SIG-M5 (cell line): ENCODE results near the gene NUP50.

Source experiments
- DNase-seq: peaks from one replicate; lab custom pipeline; 2025; lab: John Stamatoyannopoulos, UW

The NUP50 gene, protein sequence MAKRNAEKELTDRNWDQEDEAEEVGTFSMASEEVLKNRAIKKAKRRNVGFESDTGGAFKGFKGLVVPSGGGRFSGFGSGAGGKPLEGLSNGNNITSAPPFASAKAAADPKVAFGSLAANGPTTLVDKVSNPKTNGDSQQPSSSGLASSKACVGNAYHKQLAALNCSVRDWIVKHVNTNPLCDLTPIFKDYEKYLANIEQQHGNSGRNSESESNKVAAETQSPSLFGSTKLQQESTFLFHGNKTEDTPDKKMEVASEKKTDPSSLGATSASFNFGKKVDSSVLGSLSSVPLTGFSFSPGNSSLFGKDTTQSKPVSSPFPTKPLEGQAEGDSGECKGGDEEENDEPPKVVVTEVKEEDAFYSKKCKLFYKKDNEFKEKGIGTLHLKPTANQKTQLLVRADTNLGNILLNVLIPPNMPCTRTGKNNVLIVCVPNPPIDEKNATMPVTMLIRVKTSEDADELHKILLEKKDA

DNA sequence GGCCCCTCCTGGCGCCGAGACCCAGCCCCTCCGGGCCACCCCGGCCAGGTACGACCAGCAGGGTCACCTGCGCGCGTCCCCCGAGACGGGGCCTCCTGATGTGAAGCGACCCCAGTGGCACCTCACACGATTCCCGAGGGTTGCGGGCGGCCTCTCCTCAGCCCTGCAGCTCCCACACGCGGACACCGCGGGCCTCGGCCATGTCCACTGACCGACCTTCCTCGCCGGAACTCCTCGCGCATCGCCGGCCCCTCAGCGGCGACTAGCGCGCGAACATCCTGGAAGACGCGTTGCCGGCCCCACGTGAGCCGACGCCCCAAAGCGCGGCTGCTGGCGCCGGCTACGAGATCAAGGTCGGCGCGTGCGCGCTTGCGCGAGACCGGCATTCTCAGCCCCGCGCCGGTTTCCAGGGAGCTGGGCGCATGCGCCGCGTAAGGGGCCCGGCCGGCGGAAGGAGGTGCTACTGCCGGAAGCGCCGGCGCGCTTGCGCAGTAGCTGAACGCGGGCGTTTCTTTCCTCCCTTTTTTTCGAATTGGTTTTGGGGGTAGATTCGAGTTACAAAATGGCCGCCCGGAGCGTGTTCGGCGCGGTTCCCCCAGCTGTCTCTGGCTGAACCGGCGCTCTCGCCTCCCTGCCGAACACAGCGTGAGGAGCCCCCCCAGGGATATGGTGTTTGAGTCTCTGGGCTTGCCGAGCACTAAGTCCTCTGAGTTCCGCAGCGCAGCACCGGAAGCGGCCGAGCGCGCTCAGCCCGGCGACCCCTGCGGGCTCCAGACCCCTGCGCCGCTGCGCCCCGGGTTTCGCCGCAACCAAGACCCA, at the start of gene NUP50:
NUP50 (plus strand) TSS at position 475 of the 819 bp plus-strand sequence. CDS start 4,253 bp downstream, outside the sequence.
- DNase-seq: peak; percentile 54

DNA sequence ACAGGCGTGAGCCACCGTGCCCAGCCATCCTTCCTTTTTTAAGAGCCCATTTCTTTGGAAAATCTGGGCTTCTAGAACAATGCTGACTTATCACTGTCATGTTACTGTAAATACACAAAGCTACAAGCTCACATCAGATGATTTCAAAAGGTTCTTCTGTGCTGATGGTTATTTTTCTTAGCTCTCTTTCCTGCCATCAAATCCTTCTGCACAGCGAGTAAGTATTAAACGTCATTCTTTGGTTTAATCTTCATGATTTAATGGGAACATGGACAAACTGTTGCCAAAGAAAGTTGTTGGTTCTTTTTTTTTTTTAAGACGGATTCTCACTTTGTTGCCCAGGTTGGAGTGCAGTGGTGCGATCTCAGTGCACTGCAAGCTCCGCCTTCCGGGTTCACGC, 43.3 kb upstream of the NUP50 start:
- DNase-seq: no peak

DNA sequence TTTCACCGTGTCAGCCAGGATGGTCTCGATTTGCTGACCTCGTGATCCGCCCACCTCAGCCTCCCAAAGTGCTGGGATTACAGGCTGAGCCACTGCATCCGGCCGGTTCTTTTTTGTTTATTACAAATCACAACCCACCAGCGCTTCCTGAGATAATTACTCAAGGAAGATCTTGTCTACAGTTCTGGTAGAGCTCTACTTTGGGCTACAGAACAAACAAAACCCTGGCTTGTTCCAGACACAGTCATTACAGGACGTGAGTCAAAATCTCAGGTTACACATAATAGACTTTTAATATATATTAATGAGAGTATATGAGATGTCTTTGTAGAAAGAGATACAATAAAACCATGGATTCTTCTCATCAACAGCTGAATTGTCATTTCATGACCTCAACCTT, 42.8 kb upstream of the NUP50 start:
- DNase-seq: no peak

DNA sequence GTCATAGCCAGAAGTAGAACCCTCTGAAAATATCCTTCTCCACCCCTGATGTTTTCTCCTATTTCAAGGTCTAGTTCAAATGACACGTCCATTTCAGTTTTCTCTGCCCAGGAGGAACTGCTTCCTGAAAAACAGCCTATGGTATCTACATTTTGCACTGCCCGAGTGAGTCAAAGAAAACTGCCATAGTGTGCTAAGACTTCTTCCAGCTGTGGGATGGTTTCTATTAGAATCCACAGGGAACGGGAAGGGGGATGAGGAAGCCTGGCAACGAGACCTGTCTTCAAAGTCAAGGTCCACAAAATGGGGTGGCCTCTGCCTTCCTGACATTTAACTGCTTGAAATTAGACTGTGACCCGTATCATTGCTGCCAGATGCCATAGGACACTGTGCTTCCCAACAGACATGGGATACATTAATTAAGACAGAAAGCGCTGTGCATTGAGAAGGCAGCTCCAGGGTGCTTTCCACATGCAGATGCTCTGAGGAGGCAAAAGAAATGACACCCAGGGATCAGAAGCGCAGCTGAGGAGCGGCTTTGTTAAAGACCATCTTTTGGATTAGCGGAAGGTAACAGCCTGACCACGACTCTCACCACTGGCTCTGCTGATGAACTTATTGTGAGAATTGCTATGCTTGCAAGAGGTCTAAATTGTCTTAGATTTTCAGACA, 39.4 kb upstream of the NUP50 start:
- DNase-seq: no peak

DNA sequence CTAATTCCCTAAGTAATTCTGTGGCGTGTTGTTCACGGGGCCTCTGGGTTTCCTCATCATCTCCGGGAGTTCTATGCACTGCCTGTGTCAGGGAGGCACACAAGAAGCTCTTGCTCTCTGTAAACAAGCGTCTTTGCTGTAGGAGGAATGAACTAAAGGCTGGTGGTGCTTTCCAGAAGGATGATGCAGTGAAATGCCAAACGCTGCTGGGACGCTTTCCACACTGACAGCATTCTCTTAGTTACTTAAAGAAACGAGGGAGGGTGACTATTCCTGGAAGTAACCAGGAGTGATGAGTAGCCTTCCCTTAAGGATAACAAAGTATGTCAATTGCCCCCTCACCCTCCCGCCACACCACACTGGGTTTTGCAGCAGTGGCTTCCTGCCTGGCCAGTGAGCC, 38.5 kb upstream of the NUP50 start:
- DNase-seq: no peak

DNA sequence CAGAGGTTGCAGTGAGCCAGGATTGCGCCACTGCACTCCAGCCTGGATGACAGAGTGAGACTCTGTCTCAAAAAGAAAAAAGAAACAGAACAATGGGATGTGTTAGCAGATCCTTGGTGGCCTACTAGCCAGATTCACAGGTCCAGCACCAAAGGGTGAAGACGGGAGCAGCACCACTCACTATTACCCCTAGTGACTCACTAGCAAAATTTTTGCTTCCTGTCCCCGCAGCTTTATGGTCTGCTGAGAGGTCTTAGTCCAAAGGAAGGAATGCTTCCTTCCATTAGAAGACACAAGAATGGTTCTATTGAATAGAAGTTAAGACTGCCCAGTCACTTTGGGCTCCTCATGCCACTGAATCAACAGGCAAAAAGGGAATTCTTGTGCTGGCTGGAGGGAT, 35.9 kb upstream of the NUP50 start:
- DNase-seq: no peak

DNA sequence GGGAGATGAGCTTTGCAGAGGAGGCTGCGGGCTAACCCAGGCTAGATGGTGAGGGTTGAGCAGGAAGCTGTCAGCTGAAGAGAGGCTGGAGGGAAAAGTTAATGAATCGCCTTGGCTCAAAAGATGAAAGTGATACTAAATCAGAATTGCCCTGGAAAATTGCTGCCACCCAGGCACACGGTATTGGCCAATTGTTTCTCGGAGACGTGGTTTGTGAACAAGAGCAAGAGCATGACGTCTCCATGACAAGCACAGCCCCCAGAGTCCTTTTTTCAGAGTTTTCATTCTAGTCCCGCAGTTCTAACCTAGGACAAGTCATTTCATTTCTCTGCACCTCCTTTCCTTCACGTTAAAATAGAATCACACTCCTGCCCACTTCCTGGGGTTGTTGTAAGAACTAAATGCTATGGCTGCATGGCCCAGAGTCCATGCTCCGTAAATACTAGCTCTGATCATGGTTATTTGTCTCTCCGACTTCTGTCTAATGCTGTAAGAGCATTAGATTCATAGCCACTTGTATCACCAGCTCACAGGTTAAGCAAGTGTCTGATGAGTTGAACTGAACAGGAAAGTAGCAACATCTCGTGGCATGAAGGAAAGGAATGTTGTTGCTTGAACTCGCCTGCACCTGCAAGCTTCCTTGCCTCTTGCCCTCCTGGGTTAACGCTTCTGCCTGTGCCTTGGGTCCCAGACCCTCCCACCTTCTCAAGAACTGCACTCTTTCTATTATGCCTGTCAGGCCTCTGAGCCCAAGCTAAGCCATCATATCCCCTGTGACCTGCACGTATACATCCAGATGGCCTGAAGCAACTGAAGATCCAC, 33.8 kb upstream of the NUP50 start:
- DNase-seq: no peak

DNA sequence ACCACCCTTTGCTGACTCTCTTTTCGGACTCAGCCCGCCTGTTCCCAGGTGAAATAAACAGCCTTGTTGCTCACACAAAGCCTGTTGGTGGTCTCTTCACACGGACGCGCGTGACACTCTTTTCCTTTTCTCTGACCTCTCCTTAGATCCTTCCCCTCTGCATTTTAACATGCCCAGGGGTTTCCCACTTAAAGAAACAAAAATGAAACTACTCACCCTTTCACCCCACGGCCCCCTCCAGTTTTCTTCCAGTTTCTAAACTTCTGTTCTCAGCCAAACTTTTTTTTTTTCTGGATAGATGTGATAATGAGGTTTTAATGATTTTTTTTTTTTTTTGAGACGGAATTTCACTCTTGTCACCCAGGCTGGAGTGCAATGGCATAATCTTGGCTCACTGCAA, 32.8 kb upstream of the NUP50 start:
- DNase-seq: no peak

DNA sequence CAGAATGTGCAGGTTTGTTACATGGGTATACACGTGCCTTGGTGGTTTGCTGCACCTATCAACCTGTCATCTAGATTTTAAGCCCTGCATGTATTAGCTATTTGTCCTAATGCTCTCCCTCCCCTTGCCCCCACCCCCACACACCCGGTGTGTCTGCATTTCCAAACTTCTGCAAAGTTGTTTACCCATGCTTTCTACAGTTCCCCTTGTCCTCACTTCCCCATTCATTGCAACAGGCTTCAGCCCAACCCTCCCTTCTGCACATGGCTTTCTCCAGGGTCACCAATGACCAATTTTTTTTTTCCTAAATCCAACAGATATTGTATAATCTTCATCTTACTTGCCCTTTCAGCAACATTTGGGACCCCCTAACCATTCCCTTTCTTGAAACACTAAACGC, 32.0 kb upstream of the NUP50 start:
- no peak for DNase-seq

DNA sequence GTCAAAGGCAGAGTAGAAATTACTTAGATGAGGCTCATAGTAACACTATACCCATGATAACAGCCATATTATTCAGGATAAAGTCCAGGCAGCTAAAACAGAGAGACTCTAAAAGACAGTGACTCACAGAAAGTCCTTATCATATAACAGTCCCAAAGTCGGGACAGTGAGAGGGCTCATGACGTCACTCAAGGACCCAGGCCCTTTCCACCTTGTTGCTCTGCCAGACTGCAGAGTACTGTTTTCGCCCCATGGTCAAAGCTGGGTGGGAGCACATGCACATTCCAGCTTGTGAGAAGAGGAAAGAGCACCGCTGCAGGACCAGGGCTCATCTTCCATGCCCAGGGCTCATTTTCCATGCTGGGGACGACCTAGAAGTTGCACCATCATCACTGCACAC, 29.4 kb upstream of the NUP50 start:
- no peak for DNase-seq

DNA sequence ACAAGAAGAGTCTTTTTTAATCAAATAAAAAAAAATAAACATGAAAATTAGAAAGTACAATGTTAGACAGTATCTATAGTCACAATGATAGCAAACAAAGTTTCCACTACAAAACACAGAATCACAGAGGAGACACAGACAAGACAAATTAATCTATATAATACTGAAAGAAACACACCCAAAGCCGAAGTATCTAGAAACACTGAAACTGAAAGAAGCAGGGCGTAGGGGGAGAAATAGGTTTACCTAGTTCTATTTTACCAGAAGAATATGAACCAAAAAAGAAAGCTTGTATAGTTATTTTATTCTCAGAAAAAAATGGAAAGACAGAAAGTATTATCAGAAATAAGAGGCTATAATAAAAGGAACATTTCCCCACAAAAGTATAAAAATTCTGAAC, 27.1 kb upstream of the NUP50 start:
- no peak for DNase-seq

DNA sequence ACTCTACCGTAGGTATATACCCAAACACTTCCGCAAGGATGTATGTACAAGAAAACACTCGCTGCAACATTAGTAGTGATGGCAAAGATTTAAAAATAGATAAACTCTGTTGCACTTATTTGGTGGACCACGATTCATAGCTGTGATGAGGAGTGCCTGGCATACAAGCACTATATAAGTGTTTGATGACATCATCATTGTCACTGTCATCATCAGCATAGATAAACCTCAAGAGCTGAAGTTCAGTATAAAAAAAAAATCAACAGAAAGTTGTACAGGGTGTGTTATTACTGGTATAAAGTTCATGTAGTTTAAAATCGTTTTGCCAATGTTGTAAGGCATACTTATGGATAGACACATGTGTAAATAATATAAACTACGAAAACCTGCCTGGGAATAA, 24.0 kb upstream of the NUP50 start:
- no peak for DNase-seq

DNA sequence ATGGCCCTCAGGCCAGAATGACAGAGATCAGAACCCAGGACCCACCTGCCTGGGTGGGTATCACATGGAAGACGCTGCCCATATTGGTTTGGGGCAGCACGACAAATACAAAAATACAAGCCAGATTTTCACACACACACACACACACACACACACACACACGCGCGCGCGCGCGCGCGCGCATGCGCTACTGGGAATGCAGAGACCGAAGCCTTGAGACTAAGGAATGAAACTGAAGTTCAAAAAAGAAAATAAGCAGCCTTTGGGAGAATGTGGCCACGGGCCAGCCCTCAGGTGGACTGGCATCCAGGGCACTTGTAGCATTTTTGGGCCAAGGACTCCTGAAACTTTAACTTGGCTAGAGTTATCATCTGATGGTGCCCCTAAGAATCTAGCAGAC, 21.3 kb upstream of the NUP50 start:
- no peak for DNase-seq

DNA sequence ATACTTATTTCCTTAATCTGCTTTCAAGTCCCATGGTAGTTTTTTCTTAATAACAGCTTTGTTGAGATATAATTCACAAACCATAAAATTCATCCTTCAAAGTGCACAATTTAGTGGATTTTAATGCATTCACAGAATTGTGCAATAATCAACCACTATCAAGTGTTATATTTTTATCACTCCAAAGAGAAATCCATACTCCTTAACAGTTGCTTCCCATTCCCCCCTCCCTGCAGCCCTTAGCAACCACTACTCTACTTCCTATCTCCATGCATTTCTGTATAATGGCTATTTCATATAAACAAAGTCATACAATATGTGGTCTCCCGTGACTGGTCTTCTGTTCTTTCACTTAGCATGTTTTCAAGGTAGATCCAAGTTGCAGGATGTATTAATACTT, 18.8 kb upstream of the NUP50 start:
- DNase-seq: no peak

DNA sequence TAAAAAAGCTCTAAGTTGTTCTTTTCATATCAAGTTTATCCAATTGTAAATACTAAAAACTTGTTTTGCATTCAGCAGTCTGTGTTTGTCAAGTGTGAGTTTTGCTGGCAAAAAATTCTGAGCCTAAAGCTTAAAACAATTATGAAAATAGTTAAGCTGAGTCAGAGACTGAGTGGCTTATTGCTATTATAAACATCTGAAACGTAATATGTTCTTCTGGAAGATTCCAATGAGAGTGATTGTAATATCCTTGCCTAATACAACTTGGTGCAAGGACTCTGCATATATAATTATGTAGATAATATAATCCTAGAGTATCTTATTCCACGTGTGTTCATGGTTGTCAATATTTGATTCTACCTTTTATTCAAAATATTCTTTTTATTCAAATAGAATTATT, 14.1 kb upstream of the NUP50 start:
- DNase-seq: no peak

DNA sequence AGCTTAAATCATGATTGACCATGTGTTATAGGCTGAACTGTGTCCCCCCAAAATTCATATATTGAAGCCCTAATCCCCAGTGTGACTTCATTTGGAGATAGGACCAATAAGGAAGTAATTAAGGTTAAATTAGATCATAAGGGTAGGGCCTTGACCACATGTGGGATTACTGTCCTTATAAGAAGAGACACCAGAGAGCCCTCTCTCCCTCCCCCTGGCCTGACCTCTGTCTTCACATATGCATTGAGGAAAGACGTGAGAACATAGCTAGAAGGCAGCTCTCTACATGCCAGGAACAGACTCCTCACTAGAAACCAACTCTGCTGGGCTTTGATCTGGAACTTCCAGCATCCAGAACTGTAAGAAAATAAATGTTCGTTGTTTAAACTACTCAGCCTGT, 13.6 kb upstream of the NUP50 start:
- DNase-seq: no peak

DNA sequence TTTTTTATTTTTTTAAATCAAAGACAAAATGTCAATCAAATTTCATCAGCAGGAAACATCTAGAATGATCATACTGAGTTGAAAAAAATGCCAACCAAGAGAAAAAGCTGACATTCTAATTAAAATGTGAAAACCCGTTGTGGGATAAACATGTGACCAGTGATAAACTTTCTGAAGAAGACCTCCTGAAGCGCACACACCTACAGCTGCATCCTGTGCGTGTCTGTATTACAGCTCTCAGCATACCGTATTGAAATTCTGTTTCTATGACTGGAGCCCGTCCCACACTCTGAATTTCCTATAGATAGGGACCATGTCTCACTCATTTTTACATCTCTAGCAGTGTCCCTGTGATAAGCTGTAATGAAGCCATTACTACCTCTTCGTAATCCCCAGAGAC, 12.2 kb upstream of the NUP50 start:
- DNase-seq: no peak

DNA sequence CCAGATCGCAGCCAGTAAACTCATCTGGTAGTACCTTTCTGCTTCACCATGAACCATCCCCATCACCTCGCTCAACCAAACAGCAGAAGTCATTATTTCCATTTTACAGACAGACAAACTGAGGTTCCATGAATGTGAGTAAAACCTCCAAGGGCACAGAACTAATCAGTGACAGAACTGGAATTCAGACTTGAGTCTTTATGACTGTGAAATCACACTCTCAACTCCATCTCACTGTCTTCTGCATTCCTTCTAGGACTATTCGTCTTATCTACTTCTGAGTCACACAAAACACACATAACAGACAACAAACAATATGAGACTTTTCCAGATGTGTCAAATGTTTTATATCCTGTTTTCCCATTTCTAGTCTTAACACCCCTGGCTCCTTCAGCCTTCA, 9.3 kb upstream of the NUP50 start:
- DNase-seq: no peak

DNA sequence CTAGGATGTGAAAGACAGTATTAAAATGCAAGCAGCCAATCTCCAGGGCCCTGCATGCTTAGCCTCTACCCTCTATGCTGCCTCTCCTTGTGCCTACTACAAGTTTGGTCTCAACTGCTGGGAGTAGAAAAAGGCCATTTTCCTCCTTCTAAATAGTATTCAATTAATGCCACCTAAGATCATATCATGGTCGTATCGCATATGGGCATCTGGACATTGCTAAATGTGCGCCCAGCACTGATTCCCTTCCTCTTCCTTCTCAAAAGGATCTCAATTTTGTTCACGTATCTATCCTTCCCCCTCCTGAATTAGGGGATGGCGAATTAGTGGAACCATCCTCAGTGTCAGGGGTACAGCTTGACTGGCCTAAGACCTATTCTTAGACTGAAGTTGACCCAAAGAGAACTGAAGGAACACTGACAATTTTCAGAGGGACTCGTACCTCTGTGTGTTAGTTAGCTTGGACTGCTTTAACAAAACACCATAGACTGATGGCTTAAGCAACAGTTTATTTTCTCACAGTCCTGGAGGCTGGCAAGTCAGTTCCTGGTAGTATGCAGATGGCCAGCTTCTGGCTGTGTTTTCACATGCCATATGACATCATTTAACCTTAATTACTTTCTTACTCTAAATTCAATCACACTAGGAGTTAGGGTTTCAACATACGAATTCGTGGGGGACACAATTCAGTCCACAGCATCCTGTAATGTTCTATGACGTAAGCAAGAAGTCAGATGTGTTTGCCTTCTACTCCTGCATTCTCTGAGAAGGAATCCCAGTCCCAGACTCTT, 8.5 kb upstream of the NUP50 start:
- DNase-seq: no peak

DNA sequence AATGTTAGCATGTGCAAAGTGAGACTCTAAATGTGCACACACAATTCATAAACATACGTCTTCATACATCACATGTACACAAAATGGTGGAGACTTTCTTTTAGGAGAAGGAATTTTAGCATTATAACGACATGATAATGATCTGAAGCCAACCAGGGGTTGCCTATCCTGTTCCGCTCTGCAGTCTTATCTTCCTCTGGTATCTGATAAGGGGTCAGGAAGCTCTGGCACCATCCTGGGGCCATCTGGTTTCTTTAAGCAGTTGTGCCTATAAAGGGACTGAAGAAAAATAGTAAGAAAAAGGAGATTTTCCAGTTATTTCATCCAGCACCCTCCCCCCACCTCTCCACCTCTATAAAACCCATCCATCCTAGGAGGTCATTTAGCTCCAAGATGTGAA, 5.8 kb upstream of the NUP50 start:
- no peak for DNase-seq
